ENCODE results near the gene RGS13.

RGS13 gene

DNA sequence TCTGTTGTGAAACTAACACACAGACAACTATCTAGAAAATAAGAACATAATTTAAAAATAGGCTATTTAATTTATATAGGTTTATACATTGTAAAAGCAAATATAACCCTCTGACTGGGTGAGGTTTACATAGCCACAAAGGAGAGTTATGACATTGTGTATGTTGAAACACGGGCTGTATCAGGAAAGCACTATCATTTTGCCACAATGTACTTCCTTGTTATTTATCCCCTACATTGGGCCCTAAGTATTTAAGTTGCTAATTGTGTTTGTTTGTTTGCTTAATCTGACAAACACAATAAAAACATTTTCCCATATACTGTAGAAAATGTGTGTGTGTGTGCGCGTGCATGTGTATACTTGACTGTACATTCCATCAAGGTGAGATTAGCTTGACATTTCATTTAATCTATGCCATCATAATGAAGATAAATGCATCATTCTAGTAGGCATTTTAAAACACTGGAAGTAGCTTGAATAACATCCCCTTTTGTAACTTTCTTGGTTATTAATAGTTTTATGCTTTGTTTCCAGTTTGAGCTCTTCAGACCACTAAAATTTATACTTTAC lies 72.1 kb downstream of the RGS13 start:
- Histone ChIP-seq H3K4me1 (no peaks in the 10 kb centered on the region), H3K9ac (no peak overlapping the region), H3K27me3 (ENCODE audit: control insufficient read depth, insufficient read depth, low read length) (no peaks in the 10 kb centered on the region), H3K4me2 (ENCODE audit: low read length) (no peak overlapping the region), H3K9me3 (ENCODE audit: control insufficient read depth, low read length) (no peaks in the 10 kb centered on the region), H3K36me3 (ENCODE audit: control insufficient read depth, insufficient read depth, low read length) (no peaks in the 10 kb centered on the region), H3K4me3 (ENCODE audit: low read depth, low read length) (no peak overlapping the region), H3K27ac (no peak overlapping the region), H3K79me2 (no peaks in the 10 kb centered on the region), H2AFZ (no peak overlapping the region)
- TF ChIP-seq, protein P1, sequence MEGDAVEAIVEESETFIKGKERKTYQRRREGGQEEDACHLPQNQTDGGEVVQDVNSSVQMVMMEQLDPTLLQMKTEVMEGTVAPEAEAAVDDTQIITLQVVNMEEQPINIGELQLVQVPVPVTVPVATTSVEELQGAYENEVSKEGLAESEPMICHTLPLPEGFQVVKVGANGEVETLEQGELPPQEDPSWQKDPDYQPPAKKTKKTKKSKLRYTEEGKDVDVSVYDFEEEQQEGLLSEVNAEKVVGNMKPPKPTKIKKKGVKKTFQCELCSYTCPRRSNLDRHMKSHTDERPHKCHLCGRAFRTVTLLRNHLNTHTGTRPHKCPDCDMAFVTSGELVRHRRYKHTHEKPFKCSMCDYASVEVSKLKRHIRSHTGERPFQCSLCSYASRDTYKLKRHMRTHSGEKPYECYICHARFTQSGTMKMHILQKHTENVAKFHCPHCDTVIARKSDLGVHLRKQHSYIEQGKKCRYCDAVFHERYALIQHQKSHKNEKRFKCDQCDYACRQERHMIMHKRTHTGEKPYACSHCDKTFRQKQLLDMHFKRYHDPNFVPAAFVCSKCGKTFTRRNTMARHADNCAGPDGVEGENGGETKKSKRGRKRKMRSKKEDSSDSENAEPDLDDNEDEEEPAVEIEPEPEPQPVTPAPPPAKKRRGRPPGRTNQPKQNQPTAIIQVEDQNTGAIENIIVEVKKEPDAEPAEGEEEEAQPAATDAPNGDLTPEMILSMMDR (IDR thresholded peaks at IDR 0.05): no peak

DNA sequence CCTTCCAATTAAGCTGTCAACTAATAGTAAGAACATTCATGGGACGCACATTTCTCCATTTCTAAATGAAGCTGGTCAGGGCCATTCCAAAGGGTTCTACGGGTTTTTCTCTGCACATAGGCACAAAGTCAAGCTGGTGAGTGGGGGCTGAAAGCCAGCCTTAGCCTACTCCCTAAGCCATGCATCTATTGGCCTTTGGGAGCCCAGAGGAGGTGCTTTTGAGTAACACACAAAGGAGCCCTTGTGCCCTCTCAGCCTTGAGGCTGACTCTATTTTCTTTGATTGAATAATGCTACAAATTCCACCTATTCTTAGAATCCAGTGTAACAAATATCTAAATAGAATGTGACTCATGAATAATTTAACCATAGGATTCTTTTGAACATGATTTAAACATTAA lies 73.6 kb downstream of the RGS13 start:
- Histone ChIP-seq H2AFZ (no peak overlapping the region), H3K27me3 (ENCODE audit: control insufficient read depth, insufficient read depth, low read length) (no peaks in the 10 kb centered on the region), H3K36me3 (ENCODE audit: control insufficient read depth, insufficient read depth, low read length) (no peaks in the 10 kb centered on the region), H3K9ac (no peak overlapping the region), H3K4me3 (ENCODE audit: low read depth, low read length) (no peak overlapping the region), H3K4me1 (no peaks in the 10 kb centered on the region), H3K4me2 (ENCODE audit: low read length) (no peak overlapping the region), H3K9me3 (ENCODE audit: control insufficient read depth, low read length) (no peaks in the 10 kb centered on the region), H3K79me2 (no peaks in the 10 kb centered on the region), H3K27ac (no peak overlapping the region)
- TF ChIP-seq, protein P1 (IDR thresholded peaks at IDR 0.05): no peak

Data from parathyroid adenoma (tissue), 2 donors.